TTC549 (cell line): ENCODE data around the gene NOTCH1.
"Not testable (repeated sequence)": the region's sequence is repeated elsewhere in the genome, so short reads cannot be mapped to it uniquely, and the experiment has no call there.

Experiments
- FAIRE-seq: peaks from 2 replicates; lab custom pipeline; 2012; peaks lifted over from hg19 to GRCh38; lab: Jason Lieb, UNC

The NOTCH1 gene

GRCh38 chr9:136578915-136579649, 33.2 kb upstream of the NOTCH1 start:
- no peak for FAIRE-seq

- FAIRE-seq, result no peak
Measured at GRCh38 chr9:136578626-136578914, 32.7 kb upstream of the NOTCH1 start.

DNA sequence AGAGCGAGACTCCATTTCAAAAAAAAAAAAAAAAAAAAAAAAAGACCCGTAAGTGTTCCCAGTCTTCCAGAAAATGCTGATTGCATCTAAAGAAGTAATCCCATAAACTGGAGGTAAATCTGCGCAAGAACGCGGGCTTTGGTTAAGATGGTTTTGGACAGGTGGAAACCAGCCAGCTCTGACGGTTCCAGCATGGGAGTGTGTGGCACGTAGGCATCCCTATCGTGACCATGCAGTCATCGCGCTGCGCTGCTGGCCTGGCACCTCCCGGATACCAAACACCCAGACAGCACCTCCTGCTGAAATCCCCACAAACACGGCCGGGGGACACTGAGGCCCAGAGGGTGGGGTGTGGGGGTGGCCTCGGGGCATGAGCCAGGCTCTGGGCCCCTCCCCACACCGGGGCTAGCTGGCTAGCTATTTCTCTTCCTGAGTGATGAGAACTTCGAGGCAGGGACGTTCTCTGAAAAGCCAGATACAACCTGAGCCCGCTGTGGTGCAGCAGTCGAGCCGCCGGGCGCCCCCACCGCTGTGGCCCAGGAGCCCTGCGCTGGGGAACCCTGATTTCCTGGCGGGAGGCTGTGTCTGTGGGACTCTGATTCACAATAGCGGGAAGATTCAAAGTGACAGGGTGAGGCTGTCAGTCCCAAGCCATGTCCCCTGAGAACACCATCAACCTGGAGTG, 32.2 kb upstream of the NOTCH1 start:
- FAIRE-seq, result no peak

- no peak for FAIRE-seq
Measured at GRCh38 chr9:136576269-136576626, 30.4 kb upstream of the NOTCH1 start.

- no peak for FAIRE-seq
Measured at GRCh38 chr9:136575626-136576268, 29.9 kb upstream of the NOTCH1 start.

- not testable (repeated sequence) for FAIRE-seq
Measured at GRCh38 chr9:136574606-136575005, 28.8 kb upstream of the NOTCH1 start.

DNA sequence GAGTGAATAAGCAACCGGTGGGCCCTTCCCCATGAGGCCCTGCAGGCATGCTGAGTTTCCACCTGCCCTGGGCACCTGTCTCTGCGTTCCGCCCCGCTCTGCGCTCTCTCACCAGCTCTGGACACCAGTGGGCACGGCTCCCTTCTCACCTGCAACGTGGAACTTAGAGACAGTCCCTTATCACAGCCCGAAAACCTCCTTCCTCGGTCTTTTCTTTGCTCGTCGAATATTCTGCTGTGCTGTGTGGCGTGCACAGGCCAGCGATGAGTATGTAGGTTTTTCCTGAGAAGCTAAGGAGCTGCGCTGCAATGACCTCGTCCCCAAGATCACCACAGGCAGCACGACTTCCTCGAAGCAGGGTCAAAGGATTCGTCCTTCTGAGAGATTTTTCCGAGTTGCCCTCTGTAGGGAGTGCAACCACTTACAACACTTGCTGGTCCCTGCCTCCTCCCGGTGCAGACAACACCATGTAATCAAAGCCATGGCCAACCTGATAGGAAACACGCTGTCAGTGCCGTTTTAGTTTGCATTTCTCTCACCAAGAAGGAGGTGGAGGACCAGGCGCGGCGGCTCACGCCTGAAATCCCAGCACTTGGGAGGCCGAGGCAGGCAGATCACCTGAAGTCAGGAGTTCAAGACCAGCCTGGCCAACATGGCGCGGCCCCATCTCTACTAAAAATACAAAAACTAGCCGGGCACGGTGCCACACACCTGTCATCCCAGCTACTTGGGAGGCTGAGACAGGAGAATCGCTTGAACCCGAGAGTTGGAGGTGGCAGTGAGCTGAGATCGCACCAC, 27.2 kb upstream of the NOTCH1 start:
- FAIRE-seq, result no peak

DNA sequence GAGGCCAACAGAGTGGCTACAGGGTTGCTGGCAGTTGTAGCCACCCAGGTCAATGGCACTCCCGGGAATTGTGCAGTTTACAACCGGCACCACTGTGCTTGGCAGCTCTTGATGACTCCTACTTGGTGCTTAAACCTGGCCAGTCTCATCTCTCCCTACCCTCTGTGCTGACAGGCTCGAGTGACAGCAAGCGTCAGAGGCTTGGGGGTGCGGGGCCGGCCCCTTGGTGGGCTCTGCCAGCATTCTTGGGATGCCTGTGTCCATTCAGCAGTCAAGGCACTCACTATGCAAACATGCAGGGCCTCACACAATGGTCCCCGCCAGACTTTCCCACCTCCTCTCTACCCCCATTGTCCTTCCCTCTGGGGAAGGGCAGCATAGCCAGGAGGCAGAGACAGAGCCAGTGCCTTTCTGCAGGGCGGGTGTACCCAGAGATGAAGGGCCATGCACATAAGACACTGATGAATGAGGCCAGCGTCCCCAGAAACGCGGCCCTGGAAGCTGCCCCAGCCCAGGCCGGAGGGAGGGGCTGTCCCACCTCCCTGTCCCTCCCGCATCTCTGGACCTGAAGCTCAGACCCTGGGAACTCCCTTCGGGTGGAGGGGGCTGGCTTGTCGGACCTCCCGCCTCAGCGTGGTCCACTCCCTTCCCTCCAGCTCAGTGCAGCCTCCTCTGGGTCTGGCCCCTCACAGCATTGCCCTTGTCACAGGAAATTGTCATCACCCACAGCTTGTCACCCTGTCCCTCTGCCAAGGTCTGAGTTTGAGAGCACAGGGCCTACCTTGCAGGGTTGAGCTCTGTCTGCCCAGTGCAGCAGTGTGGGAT, 26.4 kb upstream of the NOTCH1 start:
- FAIRE-seq, result no peak

DNA sequence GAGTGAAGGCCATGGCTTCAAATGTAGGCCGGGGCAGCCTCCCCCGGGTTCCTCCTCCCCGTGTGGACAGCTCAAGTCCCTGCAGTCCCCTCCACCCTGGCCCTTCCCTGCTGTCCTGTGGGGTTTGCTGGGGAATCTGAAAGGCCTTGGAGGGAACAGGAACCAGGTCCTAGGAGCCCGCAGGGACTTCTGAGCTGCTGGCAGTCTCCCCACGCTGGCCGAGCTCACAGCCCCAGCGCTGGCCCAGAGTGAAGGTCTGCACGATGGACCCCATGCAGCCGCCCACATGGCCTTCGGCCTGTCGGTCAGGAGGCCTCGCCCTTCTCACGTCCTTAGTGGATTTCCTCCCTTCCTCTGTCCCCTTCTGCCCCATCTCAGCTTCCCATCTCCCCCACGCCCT, 25.7 kb upstream of the NOTCH1 start:
- no peak for FAIRE-seq

GRCh38 chr9:136570916-136571315, 25.1 kb upstream of the NOTCH1 start:
- FAIRE-seq, result no peak

GRCh38 chr9:136570191-136570845, 24.5 kb upstream of the NOTCH1 start:
- no peak for FAIRE-seq

DNA sequence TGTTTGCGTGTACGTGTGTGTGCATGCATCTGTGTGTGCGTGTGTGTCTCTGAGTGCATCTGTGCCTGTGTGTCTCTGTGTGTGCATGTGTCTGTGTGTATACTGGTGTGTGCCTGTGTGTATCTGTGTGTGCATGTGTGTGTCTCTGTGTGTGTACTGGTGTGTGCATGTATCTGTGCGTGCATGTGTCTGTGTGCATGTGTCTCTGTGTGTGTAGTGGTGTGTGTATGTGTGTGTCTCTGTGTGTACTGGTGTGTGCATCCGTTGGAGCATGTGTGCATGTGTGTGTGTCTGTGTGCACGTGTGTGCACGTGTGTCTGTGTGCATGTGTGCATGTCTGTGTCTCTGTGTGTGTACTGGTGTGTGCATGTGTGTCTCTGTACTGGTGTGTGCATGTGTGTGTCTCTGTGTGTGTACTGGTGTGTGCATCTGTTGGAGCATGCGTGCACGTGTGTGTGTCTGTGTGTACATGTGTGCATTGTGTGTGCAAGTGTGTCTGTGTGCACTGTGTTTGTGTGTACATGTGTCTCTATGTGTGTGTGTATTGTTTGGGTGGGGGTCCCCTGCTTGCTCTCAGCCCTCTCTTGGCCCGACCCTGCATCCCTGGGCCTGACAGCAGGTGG, 23.8 kb upstream of the NOTCH1 start:
- FAIRE-seq, result no peak

DNA sequence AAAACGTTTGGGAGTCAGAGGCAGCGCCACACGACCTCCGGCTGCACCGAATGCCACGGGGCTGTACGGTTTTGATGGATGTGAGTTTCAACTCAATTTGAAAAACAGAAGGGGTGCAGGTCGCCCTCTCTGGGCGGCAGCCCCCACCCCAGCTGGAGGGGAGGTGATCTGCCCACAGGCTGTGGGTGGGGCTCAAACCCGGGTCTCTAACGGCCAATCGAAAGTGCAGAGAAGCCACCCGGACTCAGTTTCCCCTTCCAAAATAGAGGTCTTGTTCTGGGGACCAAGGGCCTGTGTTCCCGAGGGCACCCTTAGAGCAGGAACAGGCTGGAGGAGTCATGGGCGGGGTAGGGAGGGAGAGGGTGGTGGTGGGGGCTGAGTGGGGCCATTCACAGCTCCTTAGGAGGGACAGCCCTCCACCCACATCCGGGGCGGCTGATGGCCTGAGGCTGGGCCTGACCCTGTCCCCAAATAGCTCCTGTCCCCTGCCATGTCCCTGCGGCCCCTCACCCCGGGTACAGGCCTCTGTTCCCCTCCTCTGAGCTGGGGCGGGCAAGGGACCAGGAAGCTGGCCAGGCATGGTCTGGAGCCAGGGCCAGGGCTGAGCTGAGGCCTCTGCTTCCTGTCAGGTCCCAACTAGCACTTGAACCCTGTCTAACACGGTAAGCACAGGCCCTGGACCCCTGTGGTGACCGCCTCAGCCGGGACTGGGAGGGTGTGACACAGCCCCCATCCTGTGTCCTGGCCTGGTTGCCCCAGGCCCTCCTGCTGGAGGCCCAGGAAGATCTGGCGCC, 22.6 kb upstream of the NOTCH1 start:
- FAIRE-seq, result no peak

- no peak for FAIRE-seq
Measured at GRCh38 chr9:136567651-136568287, 21.9 kb upstream of the NOTCH1 start.

GRCh38 chr9:136566901-136567300, 21.1 kb upstream of the NOTCH1 start:
- no peak for FAIRE-seq

DNA sequence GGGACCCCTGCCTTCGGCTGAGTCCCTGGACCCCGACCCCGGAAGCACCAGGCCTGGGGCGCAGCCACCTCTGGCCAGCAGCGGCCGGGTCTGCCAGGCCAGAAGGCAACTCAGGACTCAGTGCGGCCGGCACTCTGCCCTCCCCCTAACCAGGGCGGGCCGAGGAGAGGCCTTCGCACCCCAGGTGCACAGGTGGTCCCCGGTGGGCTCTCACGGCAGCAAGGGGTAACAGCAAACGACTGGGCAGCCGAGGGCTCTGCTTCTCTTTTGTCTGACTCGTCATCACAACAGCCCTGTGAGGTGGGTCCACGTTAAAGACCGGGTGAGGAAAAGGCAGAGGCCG, 20.7 kb upstream of the NOTCH1 start:
- no peak for FAIRE-seq

DNA sequence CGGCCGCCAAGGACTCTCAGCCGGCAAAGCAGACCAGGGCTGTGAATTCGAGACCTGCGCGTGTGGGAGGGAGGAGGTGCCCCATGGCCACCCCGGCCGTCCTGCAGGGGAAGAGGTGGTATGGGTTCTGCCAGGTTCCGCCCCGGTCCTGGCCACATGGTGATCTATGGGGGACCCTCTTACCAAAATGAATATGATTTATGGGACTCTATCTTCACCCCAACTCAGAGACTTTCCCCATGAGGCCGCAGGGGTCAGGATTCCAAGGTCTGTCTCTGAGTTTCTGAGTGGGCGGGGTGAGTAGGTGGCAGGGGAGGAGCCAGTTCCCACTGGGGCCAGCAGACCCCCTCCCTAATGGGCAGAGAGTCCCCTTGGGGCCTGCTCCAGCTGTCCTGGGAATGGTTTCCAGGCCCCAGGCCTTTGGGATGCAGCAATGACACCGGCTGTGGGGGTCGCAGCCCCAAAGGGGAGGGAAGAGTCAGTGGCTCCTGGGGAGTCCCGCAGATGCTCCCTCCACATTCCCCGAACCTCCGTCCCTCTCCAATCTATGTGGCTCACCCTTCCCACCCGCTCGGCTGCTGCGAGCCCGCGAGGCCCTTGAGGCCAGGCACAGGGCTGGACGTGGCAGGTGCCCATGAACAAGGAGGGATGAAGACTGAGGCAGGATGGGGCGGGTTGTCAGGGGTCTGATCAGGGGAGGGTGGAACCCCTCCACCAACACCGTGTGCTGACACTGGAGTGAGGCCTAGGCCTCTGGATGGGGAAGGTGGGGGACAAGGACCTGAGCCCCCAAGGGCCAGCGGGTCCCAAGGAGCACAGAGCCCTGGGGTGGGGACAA, 20.1 kb upstream of the NOTCH1 start:
- no peak for FAIRE-seq

GRCh38 chr9:136565086-136565714, 19.4 kb upstream of the NOTCH1 start:
- no peak for FAIRE-seq
